Measurements from ENCODE around the gene PRXL2C. TPM values are rescaled to one million over a fixed set of nuclear protein-coding genes. Genes with fewer than 3 reads are reported as not detected.
A peak's percentile ranks its signal among the peaks of the same experiment; 100 is the strongest.
"Not testable (repeated sequence)": the region's sequence is repeated elsewhere in the genome, so short reads cannot be mapped to it uniquely, and the experiment has no call there.

PRXL2C gene
- total and polyA plus RNA-seq, 2 experiments from 2014 or later = 8.8 to 11.0 TPM

- Histone ChIP-seq H2AFZ (peak overlapping the region; percentile 19), H3K4me1 (ENCODE audit: insufficient read depth) (peaks cover 5% of the 10 kb centered on the region), H4K20me1 (ENCODE audit: insufficient read depth, poor library complexity, severe bottlenecking) (no peaks in the 10 kb centered on the region), H3K27ac (peak overlapping the region; percentile 85), H3K79me2 (peaks cover 54% of the 10 kb centered on the region), H3K4me2 (peak overlapping the region; percentile 89), H3K9me3 (ENCODE audit: low read depth) (no peaks in the 10 kb centered on the region), H3K9me2 (replicated peaks; ENCODE audit: insufficient read depth) (no peaks in the 10 kb centered on the region), H3K27me3 (no peaks in the 10 kb centered on the region), H3K4me3 (peak overlapping the region; percentile 85), H3K36me3 (replicated peaks; ENCODE audit: insufficient read depth, low read depth) (no peaks in the 10 kb centered on the region)
- no peak for TF ChIP-seq EZH2 (IDR thresholded peaks at IDR 0.05; ENCODE audit: borderline replicate concordance)
- TF ChIP-seq, protein P1, sequence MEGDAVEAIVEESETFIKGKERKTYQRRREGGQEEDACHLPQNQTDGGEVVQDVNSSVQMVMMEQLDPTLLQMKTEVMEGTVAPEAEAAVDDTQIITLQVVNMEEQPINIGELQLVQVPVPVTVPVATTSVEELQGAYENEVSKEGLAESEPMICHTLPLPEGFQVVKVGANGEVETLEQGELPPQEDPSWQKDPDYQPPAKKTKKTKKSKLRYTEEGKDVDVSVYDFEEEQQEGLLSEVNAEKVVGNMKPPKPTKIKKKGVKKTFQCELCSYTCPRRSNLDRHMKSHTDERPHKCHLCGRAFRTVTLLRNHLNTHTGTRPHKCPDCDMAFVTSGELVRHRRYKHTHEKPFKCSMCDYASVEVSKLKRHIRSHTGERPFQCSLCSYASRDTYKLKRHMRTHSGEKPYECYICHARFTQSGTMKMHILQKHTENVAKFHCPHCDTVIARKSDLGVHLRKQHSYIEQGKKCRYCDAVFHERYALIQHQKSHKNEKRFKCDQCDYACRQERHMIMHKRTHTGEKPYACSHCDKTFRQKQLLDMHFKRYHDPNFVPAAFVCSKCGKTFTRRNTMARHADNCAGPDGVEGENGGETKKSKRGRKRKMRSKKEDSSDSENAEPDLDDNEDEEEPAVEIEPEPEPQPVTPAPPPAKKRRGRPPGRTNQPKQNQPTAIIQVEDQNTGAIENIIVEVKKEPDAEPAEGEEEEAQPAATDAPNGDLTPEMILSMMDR (IDR thresholded peaks at IDR 0.05; ENCODE audit: poor library complexity) = no peak
- TF ChIP-seq EZH2phosphoT487 (IDR thresholded peaks at IDR 0.05; ENCODE audit: low read depth, severe bottlenecking, unreplicated experiment) = no peak
- WGBS (ENCODE audit: low lambda C conversion rate, missing lambda C conversion rate) = 47% methylated on average over 22 of the region's 22 CpGs
- peak; percentile 17 for DNase-seq (ENCODE audit: low spot score)
Measured at GRCh38 chr9:96617439-96618185, 37.5 kb downstream of the PRXL2C start.

DNA sequence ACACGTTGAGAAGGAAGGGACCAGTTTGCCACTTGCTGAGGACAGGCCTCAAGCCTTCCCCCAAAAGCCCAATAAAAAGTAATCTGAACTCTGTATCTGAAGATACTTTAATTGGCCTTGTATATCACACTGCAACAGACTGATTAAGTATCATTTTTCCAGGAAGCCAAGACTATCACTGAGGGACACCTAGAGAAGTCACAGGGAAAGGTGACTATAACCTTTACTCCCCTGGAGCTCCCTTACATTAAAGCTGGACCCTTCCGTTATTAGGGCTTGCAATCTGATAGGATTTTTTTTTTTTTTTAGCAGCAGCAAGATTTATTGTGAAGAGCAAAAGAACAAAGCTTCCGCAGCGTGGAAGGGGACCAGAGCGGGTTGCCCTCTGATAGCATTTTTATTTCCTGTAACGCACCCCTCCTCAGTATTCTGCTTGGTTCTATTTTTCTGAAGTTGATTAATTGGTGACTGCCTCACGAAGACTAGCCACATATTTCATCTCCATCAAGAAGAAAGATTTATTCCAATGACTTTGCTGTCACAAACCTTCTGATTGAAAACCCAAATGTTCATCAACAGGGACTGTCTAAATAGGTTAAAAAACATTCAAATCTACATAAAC lies 38.2 kb downstream of the PRXL2C start:
- DNase-seq (ENCODE audit: low spot score) = no peak

GRCh38 chr9:96615411-96615810 lies 39.7 kb downstream of the PRXL2C start:
- DNase-seq (ENCODE audit: low spot score) = no peak
- no peaks in the 10 kb centered on the region for H3K36me3 ChIP-seq (replicated peaks; ENCODE audit: insufficient read depth, low read depth)
- no peaks in the 10 kb centered on the region for H4K20me1 ChIP-seq (ENCODE audit: insufficient read depth, poor library complexity, severe bottlenecking)
- 87% methylated on average over 6 of the region's 6 CpGs for WGBS (ENCODE audit: low lambda C conversion rate, missing lambda C conversion rate)
- H3K9me3 ChIP-seq (ENCODE audit: low read depth) = no peaks in the 10 kb centered on the region
- H3K27me3 ChIP-seq = no peaks in the 10 kb centered on the region
- peaks cover 12% of the 10 kb centered on the region for H3K4me1 ChIP-seq (ENCODE audit: insufficient read depth)
- no peak overlapping the region for H2AFZ ChIP-seq
- H3K4me3 ChIP-seq = no peak overlapping the region
- no peaks in the 10 kb centered on the region for H3K9me2 ChIP-seq (replicated peaks; ENCODE audit: insufficient read depth)
- no peak for TF ChIP-seq EZH2phosphoT487 (IDR thresholded peaks at IDR 0.05; ENCODE audit: low read depth, severe bottlenecking, unreplicated experiment)
- TF ChIP-seq, protein P1 (IDR thresholded peaks at IDR 0.05; ENCODE audit: poor library complexity) = no peak
- TF ChIP-seq EZH2 (IDR thresholded peaks at IDR 0.05; ENCODE audit: borderline replicate concordance) = no peak
- no peak overlapping the region for H3K27ac ChIP-seq
- H3K79me2 ChIP-seq = peaks cover 64% of the 10 kb centered on the region
- no peak overlapping the region for H3K4me2 ChIP-seq

More for the DNA sequence above, 38.2 kb downstream of the PRXL2C start:
- Histone ChIP-seq H4K20me1 (ENCODE audit: insufficient read depth, poor library complexity, severe bottlenecking) (no peaks in the 10 kb centered on the region), H2AFZ (no peak overlapping the region), H3K4me2 (peak overlapping the region; percentile 89), H3K9me2 (replicated peaks; ENCODE audit: insufficient read depth) (no peaks in the 10 kb centered on the region), H3K79me2 (peaks cover 54% of the 10 kb centered on the region), H3K4me3 (no peak overlapping the region), H3K27ac (no peak overlapping the region), H3K9me3 (ENCODE audit: low read depth) (no peaks in the 10 kb centered on the region), H3K27me3 (no peaks in the 10 kb centered on the region), H3K4me1 (ENCODE audit: insufficient read depth) (peaks cover 5% of the 10 kb centered on the region), H3K36me3 (replicated peaks; ENCODE audit: insufficient read depth, low read depth) (no peaks in the 10 kb centered on the region)
- TF ChIP-seq EZH2 (IDR thresholded peaks at IDR 0.05; ENCODE audit: borderline replicate concordance) (no peak), EZH2phosphoT487 (IDR thresholded peaks at IDR 0.05; ENCODE audit: low read depth, severe bottlenecking, unreplicated experiment) (no peak)
- TF ChIP-seq, protein P1 (IDR thresholded peaks at IDR 0.05; ENCODE audit: poor library complexity) = no peak
- WGBS (ENCODE audit: low lambda C conversion rate, missing lambda C conversion rate) = 81% methylated on average over 7 of the region's 7 CpGs

DNA sequence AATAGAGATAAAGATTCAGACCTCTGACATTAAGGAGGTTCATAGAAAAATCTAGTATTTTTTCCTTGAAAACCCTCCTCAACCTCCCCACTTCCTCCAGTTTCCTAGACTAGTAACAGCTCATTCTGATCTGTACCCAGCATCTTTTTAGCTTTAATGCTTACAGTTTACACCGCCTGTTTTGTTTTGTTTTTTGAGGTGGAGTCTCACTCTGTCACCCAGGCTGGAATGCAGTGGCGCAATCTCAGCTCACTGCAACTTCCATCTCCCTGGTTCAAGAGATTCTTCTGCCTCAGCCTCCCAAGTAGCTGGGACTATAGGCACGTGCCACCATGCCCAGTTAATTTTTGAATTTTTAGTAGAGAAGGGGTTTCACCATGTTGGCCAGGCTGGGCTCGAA lies 40.5 kb downstream of the PRXL2C start:
- H3K4me3 ChIP-seq; H3K9me2 ChIP-seq (replicated peaks; ENCODE audit: insufficient read depth); H4K20me1 ChIP-seq (ENCODE audit: insufficient read depth, poor library complexity, severe bottlenecking); H3K36me3 ChIP-seq (replicated peaks; ENCODE audit: insufficient read depth, low read depth); H3K27ac ChIP-seq; H3K4me2 ChIP-seq; H3K27me3 ChIP-seq; H2AFZ ChIP-seq; DNase-seq (ENCODE audit: low spot score); H3K9me3 ChIP-seq (ENCODE audit: low read depth): not testable (repeated sequence)
- Histone ChIP-seq H3K79me2 (peaks cover 72% of the 10 kb centered on the region), H3K4me1 (ENCODE audit: insufficient read depth) (peaks cover 12% of the 10 kb centered on the region)
- 86% methylated on average over 4 of the region's 4 CpGs for WGBS (ENCODE audit: low lambda C conversion rate, missing lambda C conversion rate)

All from hepatocyte (in vitro differentiated cells).